K562 (cell line): ENCODE results near the gene NUDT22. TPM values are rescaled to one million over a fixed set of nuclear protein-coding genes. Genes with fewer than 3 reads are reported as not detected.

Experiments
- ATF4 ChIP-seq: fragments of 450-650 bp; formaldehyde crosslinking; IDR thresholded peaks from 2 replicates; pipeline ENCODE4 v1.4.0; 2022; ENCODE audit warnings: mild to moderate bottlenecking, moderate library complexity
- CREB5 ChIP-seq: fragments of 250-450 bp; sonication (Bioruptor Pico); IDR thresholded peaks from 2 replicates; pipeline ENCODE4 v1.5.0; 2020; ENCODE audit warnings: mild to moderate bottlenecking
- MBD2 ChIP-seq: sonication (generic); IDR thresholded peaks from 2 replicates; pipeline ENCODE4 v1.6.1; 2016; ENCODE audit warnings: low read depth, borderline replicate concordance
- MYC ChIP-seq, 2 experiments: fragments of 250-450 bp in 1 of 2; sonication (Bioruptor Pico) in 1 of 2; IDR thresholded peaks; 2 replicates each; pipeline versions ENCODE4 v1.5.1 to v1.6.1; 2012 to 2021; ENCODE audit warnings: low read depth in 2 of 2, borderline replicate concordance in 1 of 2, improper control_type of control experiment in 1 of 2, low read length in 1 of 2, mild to moderate bottlenecking in 1 of 2, moderate library complexity in 1 of 2
- PTTG1 ChIP-seq: fragments of 450-650 bp; IDR thresholded peaks from 2 replicates; pipeline ENCODE4 v1.6.1; 2016; ENCODE audit warnings: low read depth, mild to moderate bottlenecking, missing genetic modification characterization, missing compliant biosample characterization
- PYGO2 ChIP-seq: fragments of 450-650 bp; IDR thresholded peaks from 2 replicates; pipeline ENCODE4 v1.6.1; 2016; ENCODE audit warnings: mild to moderate bottlenecking, missing genetic modification characterization, moderate library complexity, missing compliant biosample characterization
- STAT5B ChIP-seq: fragments of 250-450 bp; sonication (Bioruptor Pico); IDR thresholded peaks from 2 replicates; pipeline ENCODE4 v1.8.0; 2021; ENCODE audit warnings: mild to moderate bottlenecking, inconsistent platforms
- TAF7 ChIP-seq: fragments of 450-650 bp; IDR thresholded peaks from 2 replicates; pipeline ENCODE4 v1.6.1; 2016; ENCODE audit warnings: missing genetic modification characterization, missing compliant biosample characterization
- TGIF2 ChIP-seq: sonication (generic); formaldehyde crosslinking; IDR thresholded peaks from 2 replicates; pipeline ENCODE4 v1.8.1; 2022; ENCODE audit warnings: mild to moderate bottlenecking, missing genetic modification reagents, moderate library complexity
- ZBTB40 ChIP-seq, 2 experiments: fragments of 450-650 bp in 1 of 2; sonication (generic) in 1 of 2; formaldehyde crosslinking in 1 of 2; IDR thresholded peaks; 2 replicates each; pipeline versions ENCODE4 v1.7.1 to v1.9.0; 2016 to 2022; ENCODE audit warnings: inconsistent platforms in 1 of 2, mild to moderate bottlenecking in 1 of 2, missing genetic modification reagents in 1 of 2
- ZNF124 ChIP-seq: sonication (generic); formaldehyde crosslinking; IDR thresholded peaks from 2 replicates; pipeline ENCODE4 v1.8.1; 2022; ENCODE audit warnings: missing genetic modification reagents
- ZNF76 ChIP-seq: fragments of 250-450 bp; sonication (Bioruptor Pico); IDR thresholded peaks from 2 replicates; pipeline ENCODE4 v1.4.0; 2020; ENCODE audit warnings: mild to moderate bottlenecking, moderate library complexity, borderline replicate concordance
- polyA plus RNA-seq, 8 experiments: library from polyadenylated mRNA; depleted of rRNA in 4 of 8; stranded (reverse) in 5 of 8; unstranded in 3 of 8; fragments of >200 nt; fragmentation: Nextera tagmentation in 2 of 8; fragmentation: Illumina TruSeq in 1 of 8; extraction: Ambion mirVana in 2 of 8; extraction: Trizol in 1 of 8; gene quantifications; 2 replicates each; pipeline versions ENCODE4 v1.2.1 to v1.2.3, GENCODE V29; 2011 to 2014; ENCODE audit warnings: inconsistent platforms in 1 of 8, missing spikeins in 1 of 8
- total RNA-seq, 7 experiments: library from RNA; depleted of rRNA in 6 of 7; stranded (reverse); fragments of >200 nt in 6 of 7; fragmentation: Illumina TruSeq in 2 of 7; extraction: Trizol in 2 of 7; gene quantifications; 2 replicates each; pipeline versions ENCODE4 v1.2.1 to v1.2.3, GENCODE V29; 2011 to 2021; ENCODE audit warnings: low replicate concordance in 1 of 7

The NUDT22 gene
- total and polyA plus RNA-seq, 9 of the 15 experiments (the other 6 are each of a cell fraction or from before 2014, with no cell fraction given) = 6.3 to 92.6 (median 37.4) TPM

- TF ChIP-seq ZNF124 (CRISPR knock-in tag) (no peak), ATF4 (CRISPR knock-in tag) (peak; percentile 7; the same call in 1 of the 2 replicates), MBD2 (peak; percentile 55), ZNF76 (CRISPR knock-in tag) (0 out of 2 replicates have a peak, but pooled peaks have one; percentile 54), ZBTB40 (IDR thresholded peaks at IDR 0.05) (no peak; the same call in 1 of the 2 replicates), ZBTB40 (CRISPR knock-in tag; IDR thresholded peaks at IDR 0.05) (no peak), CREB5 (no peak), STAT5B (CRISPR knock-in tag) (no peak), TAF7 (tag) (no peak), PYGO2 (tag) (no peak), PTTG1 (tag) (no peak), MYC (IDR thresholded peaks at IDR 0.05; ENCODE audit: low read depth, low read length) (peak; percentile 18), MYC (CRISPR knock-in tag; IDR thresholded peaks at IDR 0.05; ENCODE audit: borderline replicate concordance, low read depth) (no peak), TGIF2 (CRISPR knock-in tag) (no peak)
Observed at GRCh38 chr11:64206457-64207255, 19.4 kb upstream of the NUDT22 start, which contains the start of gene FERMT3 (continued).
